HCT116 (cell line): ENCODE measurements around the gene IL3. TPM values are rescaled to one million over a fixed set of nuclear protein-coding genes. Genes with fewer than 3 reads are reported as not detected.

Source experiments
- ATAC-seq: fragments of 200-7000 bp; cut with Tn5 transposase; 2 replicates; pipeline ENCODE4 v1.9.1; 2020; ENCODE audit warnings: mild to moderate bottlenecking, moderate library complexity
- BruUV-seq: library from RNA; stranded (reverse); fragments of 400-500 nt; replicated peaks from 2 replicates; lab custom pipeline; 2021; lab: Mats Ljungman, UMichigan
- CTCF ChIA-PET: fragments of 300-600 bp; sonication (Branson Sonifier 250); formaldehyde crosslinking; loops from one replicate; lab custom pipeline; 2021; ENCODE audit warnings: antibody characterized with exemption; lab: Charles Lee
- POLR2A ChIA-PET: fragments of 300-600, 350-600 bp; sonication (Branson Sonifier 250); formaldehyde crosslinking; loops from one replicate; lab custom pipeline; 2021; ENCODE audit warnings: antibody characterized with exemption; lab: Charles Lee
- RAD21 ChIA-PET, 2 experiments: fragments of 300-600 bp; sonication (Branson Sonifier 250); formaldehyde crosslinking; loops; one replicate each; lab custom pipeline; 2023; ENCODE audit warnings: low total read pairs in 2 of 2; ENCODE audit not compliant: uncharacterized antibody in 2 of 2, unreplicated experiment in 2 of 2, low non-redundant PET in 1 of 2; lab: Charles Lee
- DNase-seq: peaks from one replicate; pipeline ENCODE4 v3.0.0-alpha.2; 2010; ENCODE audit warnings: low read depth, low spot score
- H2AFZ ChIP-seq: fragments of 200-600 bp; shearing (Covaris generic), sonication (generic); 2 replicates; pipeline ENCODE4 v1.6.1; 2017; ENCODE audit warnings: low read depth, mixed run types, mixed read lengths, antibody characterized with exemption, low read length; ENCODE audit not compliant: poor library complexity, severe bottlenecking
- H3K27ac ChIP-seq: 2 replicates; pipeline ENCODE4 v1.5.1; 2012; ENCODE audit warnings: low read depth, low read length
- H3K27me3 ChIP-seq: fragments of 200-600 bp; sonication (generic); 2 replicates; pipeline ENCODE4 v1.6.1; 2016; ENCODE audit warnings: mixed run types, low read length, mixed read lengths; ENCODE audit not compliant: insufficient read depth
- H3K36me3 ChIP-seq, 2 experiments: fragments of 200-500 bp in 1 of 2; fragments of 200-600 bp in 1 of 2; sonication (Bioruptor generic) in 1 of 2; sonication (generic) in 1 of 2; 2 replicates each; pipeline versions ENCODE4 v1.5.1 to v1.6.1; 2014 to 2016; ENCODE audit warnings: low read length in 2 of 2, inconsistent platforms in 1 of 2, mixed read lengths in 1 of 2, mixed run types in 1 of 2; ENCODE audit not compliant: insufficient read depth in 2 of 2, control insufficient read depth in 1 of 2
- H3K4me1 ChIP-seq, 2 experiments: fragments of 200-600 bp in 1 of 2; sonication (generic) in 1 of 2; 2 replicates each; pipeline versions ENCODE4 v1.5.1 to v1.6.1; 2012 to 2017; ENCODE audit warnings: low read length in 2 of 2, inconsistent platforms in 1 of 2, mild to moderate bottlenecking in 1 of 2, mixed read lengths in 1 of 2, mixed run types in 1 of 2, moderate library complexity in 1 of 2; ENCODE audit not compliant: insufficient read depth in 2 of 2, control insufficient read depth in 1 of 2
- H3K4me2 ChIP-seq: fragments of 200-600 bp; sonication (generic); 2 replicates; pipeline ENCODE4 v1.6.1; 2017; ENCODE audit warnings: mixed run types, low read length, mixed read lengths
- H3K4me3 ChIP-seq, 2 experiments: fragments of 200-600 bp in 1 of 2; sonication (generic) in 1 of 2; replicated peaks in 1 of 2; 2 replicates each; pipeline ENCODE4 v1.5.1; 2011 to 2016; ENCODE audit warnings: low read length in 2 of 2, control low read depth in 1 of 2, low read depth in 1 of 2, mild to moderate bottlenecking in 1 of 2, mixed read lengths in 1 of 2, mixed run types in 1 of 2
- H3K79me2 ChIP-seq: fragments of 200-600 bp; sonication (generic); 2 replicates; pipeline ENCODE4 v1.6.1; 2017; ENCODE audit warnings: mild to moderate bottlenecking, mixed run types, low read length, moderate library complexity, mixed read lengths; ENCODE audit not compliant: insufficient read depth
- H3K9ac ChIP-seq: fragments of 200-600 bp; sonication (generic); 2 replicates; pipeline ENCODE4 v1.6.1; 2016; ENCODE audit warnings: low read length, mixed read lengths
- H3K9me2 ChIP-seq: fragments of 200-600 bp; sonication (generic), shearing (Covaris generic); 2 replicates; pipeline ENCODE4 v1.6.1; 2017; ENCODE audit warnings: mixed run types, mild to moderate bottlenecking, moderate library complexity; ENCODE audit not compliant: insufficient read depth
- H3K9me3 ChIP-seq, 2 experiments: fragments of 200-500 bp in 1 of 2; fragments of 200-600 bp in 1 of 2; sonication (Bioruptor generic) in 1 of 2; sonication (generic) in 1 of 2; 2 replicates each; pipeline ENCODE4 v1.6.1; 2014 to 2017; ENCODE audit warnings: low read length in 2 of 2, mixed read lengths in 2 of 2, inconsistent platforms in 1 of 2, low read depth in 1 of 2, mild to moderate bottlenecking in 1 of 2, mixed run types in 1 of 2, moderate library complexity in 1 of 2; ENCODE audit not compliant: control insufficient read depth in 1 of 2, insufficient read depth in 1 of 2
- H4K20me1 ChIP-seq: fragments of 200-600 bp; sonication (generic), shearing (Covaris generic); 2 replicates; pipeline ENCODE4 v1.6.1; 2017; ENCODE audit warnings: mixed run types, mild to moderate bottlenecking, moderate library complexity; ENCODE audit not compliant: insufficient read depth
- CEBPB ChIP-seq: IDR thresholded peaks from 2 replicates; pipeline ENCODE4 v1.6.1; 2012; ENCODE audit warnings: low read depth
- EGR1 ChIP-seq: IDR thresholded peaks from 2 replicates; pipeline ENCODE4 v1.6.1; 2012; ENCODE audit warnings: low read depth
- EZH2phosphoT487 ChIP-seq: fragments of 200-600 bp; IDR thresholded peaks from 2 replicates; pipeline ENCODE4 v1.6.1; 2018; ENCODE audit warnings: antibody characterized with exemption, borderline replicate concordance
- FOSL1 ChIP-seq: IDR thresholded peaks from 2 replicates; pipeline ENCODE4 v1.6.1; 2012; ENCODE audit warnings: low read depth
- POLR2AphosphoS5 ChIP-seq: IDR thresholded peaks from 2 replicates; pipeline ENCODE4 v1.6.1; 2011; ENCODE audit warnings: mild to moderate bottlenecking, low read depth, low read length, moderate library complexity
- REST ChIP-seq: IDR thresholded peaks from 2 replicates; pipeline ENCODE4 v1.6.1; 2012; ENCODE audit warnings: low read depth
- TCF7L2 ChIP-seq: IDR thresholded peaks from 2 replicates; pipeline ENCODE4 v1.7.0; 2011; ENCODE audit warnings: borderline replicate concordance, inconsistent platforms; ENCODE audit not compliant: insufficient read depth, insufficient read length; ENCODE audit errors: extremely low read depth
- ZNF274 ChIP-seq: fragments of 200-500 bp; sonication (Bioruptor generic); IDR thresholded peaks from 2 replicates; pipeline ENCODE4 v1.6.1; 2014; ENCODE audit warnings: mild to moderate bottlenecking, low read depth, low read length, inconsistent platforms
- intact Hi-C: fragments of 100-400 bp; cut with micrococcal nuclease; formaldehyde crosslinking; loops from 2 replicates; pipeline ENCODE4 v1.10.0; 2022
- total RNA-seq: library from RNA; stranded (reverse); gene quantifications from one replicate; pipeline ENCODE4 v1.2.1, GENCODE V29; 2021; ENCODE audit not compliant: unreplicated experiment

Gene IL3
- total RNA-seq, 1 experiment from 2014 or later, result not detected

DNA sequence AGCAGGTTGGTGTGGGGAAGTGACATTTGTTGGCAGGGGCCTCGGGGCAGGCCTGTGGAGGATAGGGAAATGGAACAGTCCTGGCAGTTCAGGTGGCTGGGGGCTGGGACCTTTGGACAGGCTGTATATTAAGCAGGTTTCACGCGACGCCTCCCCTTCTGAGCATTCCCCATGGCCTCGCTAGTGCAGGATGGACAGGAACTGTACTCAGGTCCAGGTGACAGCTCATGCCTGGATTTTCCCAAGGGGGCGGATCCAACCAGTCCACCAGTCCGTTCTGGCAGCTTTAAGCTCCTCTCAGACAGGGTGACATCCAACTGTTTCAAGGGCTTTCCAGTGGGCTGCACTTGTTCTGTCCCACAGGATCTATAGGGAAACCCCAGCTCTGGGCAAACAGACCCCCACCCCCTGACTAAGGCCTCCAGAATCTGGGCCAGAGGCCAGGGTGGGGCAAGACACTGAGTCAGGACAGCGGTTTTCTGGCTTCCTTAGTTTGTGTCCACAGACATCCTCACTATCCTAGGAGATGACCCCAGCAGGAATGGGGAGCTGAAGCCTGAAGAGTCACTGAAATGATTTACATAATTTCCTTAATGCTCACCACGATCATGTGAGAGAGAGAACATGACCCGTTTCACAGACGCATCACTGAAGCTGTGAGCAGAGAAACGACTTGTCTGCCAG lies 34.1 kb downstream of the IL3 start:
- DNase-seq (no peak), ATAC-seq (peak; percentile 53)
- ChIA-PET RAD21 (no interaction called here), POLR2A (no interaction called here), CTCF (no interaction called here)
- H3K9me3 ChIP-seq, result no peaks in the 10 kb centered on the region
- no peak for TF ChIP-seq EZH2phosphoT487
- TF ChIP-seq REST, result no peak
- TF ChIP-seq FOSL1, result peak; percentile 14; the same call in 1 of the 2 replicates
- TF ChIP-seq EGR1, result no peak
- no TSS peak for BruUV-seq
- no peak overlapping the region for H2AFZ ChIP-seq
- no peaks in the 10 kb centered on the region for H3K36me3 ChIP-seq
- H3K9me2 ChIP-seq, result no peaks in the 10 kb centered on the region
- no peak overlapping the region for H3K27ac ChIP-seq
- H4K20me1 ChIP-seq, result no peaks in the 10 kb centered on the region
- no peak overlapping the region for H3K9ac ChIP-seq
- intact Hi-C loops, result no loop called here
- no peak overlapping the region for H3K4me3 ChIP-seq
- no peaks in the 10 kb centered on the region for H3K27me3 ChIP-seq
- H3K4me2 ChIP-seq, result peak overlapping the region; percentile 49
- peaks cover 7 to 29% of the 10 kb centered on the region in 2 experiments; a peak in 3 of 4 replicates for H3K4me1 ChIP-seq
- no peaks in the 10 kb centered on the region for H3K79me2 ChIP-seq

GRCh38 chr5:132095077-132095410 lies 34.6 kb downstream of the IL3 start:
- Histone ChIP-seq H3K9me3 (no peaks in the 10 kb centered on the region), H2AFZ (no peak overlapping the region)
- no peak for DNase-seq
- POLR2A ChIA-PET, result no interaction called here
- RAD21 ChIA-PET, result no interaction called here
- TF ChIP-seq ZNF274 (no peak), CEBPB (no peak), POLR2AphosphoS5 (no peak), TCF7L2 (no peak), EZH2phosphoT487 (no peak)
- TF ChIP-seq, all 23 proteins: peak for 0
- no TSS peak for BruUV-seq
- H3K4me3 ChIP-seq, result no peak overlapping the region
- no peaks in the 10 kb centered on the region for H3K9me2 ChIP-seq
- H3K27ac ChIP-seq, result no peak overlapping the region
- ATAC-seq, result 0 out of 2 replicates have a peak, but pooled peaks have one; percentile 4
- CTCF ChIA-PET, result no interaction called here
- no peak overlapping the region for H3K9ac ChIP-seq
- no peaks in the 10 kb centered on the region for H3K36me3 ChIP-seq
- H3K79me2 ChIP-seq, result no peaks in the 10 kb centered on the region
- no peaks in the 10 kb centered on the region for H3K27me3 ChIP-seq
- no peaks in the 10 kb centered on the region for H4K20me1 ChIP-seq
- peak overlapping the region; percentile 49 for H3K4me2 ChIP-seq
- intact Hi-C loops, result no loop called here
- H3K4me1 ChIP-seq, result peaks cover 3 to 25% of the 10 kb centered on the region in 2 experiments; a peak in 3 of 4 replicates
